ENCODE data around the gene RUBCN. TPM values are rescaled to one million over a fixed set of nuclear protein-coding genes. Genes with fewer than 3 reads are reported as not detected.

RUBCN gene
- total and polyA plus RNA-seq, 9 of the 15 experiments (the other 6 are each of a cell fraction or from before 2014, with no cell fraction given): 8.4 to 24.0 (median 11.9) TPM

GRCh38 chr3:197775317-197775716 lies 38.6 kb upstream of the RUBCN start:
- ATAC-seq (no peak), FAIRE-seq (no peak), DNase-seq (ENCODE audit: extremely low read depth in 1 of 4, low spot score in 3 of 4) (no peak)
- H3K27me3 ChIP-seq (ENCODE audit: control insufficient read depth in 2 of 2, insufficient read depth in 2 of 2, low read length in 2 of 2): no peaks in the 10 kb centered on the region
- 91% methylated on average over 7 of the region's 7 CpGs for WGBS (ENCODE audit: insufficient coverage, low coverage, missing lambda C conversion rate)
- no peak overlapping the region for H3K27ac ChIP-seq (ENCODE audit: extremely low read depth, low read depth, low read length)
- no peak overlapping the region for H3K4me2 ChIP-seq (ENCODE audit: insufficient read depth, low read length)
- TF ChIP-seq TFAM (CRISPR knock-in tag; conservative IDR thresholded peaks at IDR 0.05) (no peak), BHLHE40 (IDR thresholded peaks at IDR 0.05; ENCODE audit: low read length) (no peak), MAFK (IDR thresholded peaks at IDR 0.05; ENCODE audit: low read length) (no peak), NCOA1 (IDR thresholded peaks at IDR 0.05; ENCODE audit: low read depth) (no peak), ZNF431 (CRISPR knock-in tag; IDR thresholded peaks at IDR 0.05) (no peak), ZNF77 (CRISPR knock-in tag; IDR thresholded peaks at IDR 0.05) (no peak), ZNF253 (CRISPR knock-in tag; conservative IDR thresholded peaks at IDR 0.05) (no peak), CHAMP1 (IDR thresholded peaks at IDR 0.05) (no peak), ATF7 (IDR thresholded peaks at IDR 0.05) (no peak), GATAD2B (IDR thresholded peaks at IDR 0.05; ENCODE audit: borderline replicate concordance) (no peak), HSF4 (CRISPR knock-in tag; IDR thresholded peaks at IDR 0.05; ENCODE audit: borderline replicate concordance) (no peak), ERF (CRISPR knock-in tag; IDR thresholded peaks at IDR 0.05) (no peak)
- TF ChIP-seq, protein P1, sequence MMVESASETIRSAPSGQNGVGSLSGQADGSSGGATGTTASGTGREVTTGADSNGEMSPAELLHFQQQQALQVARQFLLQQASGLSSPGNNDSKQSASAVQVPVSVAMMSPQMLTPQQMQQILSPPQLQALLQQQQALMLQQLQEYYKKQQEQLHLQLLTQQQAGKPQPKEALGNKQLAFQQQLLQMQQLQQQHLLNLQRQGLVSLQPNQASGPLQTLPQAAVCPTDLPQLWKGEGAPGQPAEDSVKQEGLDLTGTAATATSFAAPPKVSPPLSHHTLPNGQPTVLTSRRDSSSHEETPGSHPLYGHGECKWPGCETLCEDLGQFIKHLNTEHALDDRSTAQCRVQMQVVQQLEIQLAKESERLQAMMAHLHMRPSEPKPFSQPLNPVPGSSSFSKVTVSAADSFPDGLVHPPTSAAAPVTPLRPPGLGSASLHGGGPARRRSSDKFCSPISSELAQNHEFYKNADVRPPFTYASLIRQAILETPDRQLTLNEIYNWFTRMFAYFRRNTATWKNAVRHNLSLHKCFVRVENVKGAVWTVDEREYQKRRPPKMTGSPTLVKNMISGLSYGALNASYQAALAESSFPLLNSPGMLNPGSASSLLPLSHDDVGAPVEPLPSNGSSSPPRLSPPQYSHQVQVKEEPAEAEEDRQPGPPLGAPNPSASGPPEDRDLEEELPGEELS (CRISPR knock-in tag; IDR thresholded peaks at IDR 0.05; ENCODE audit: borderline replicate concordance): no peak
- TF ChIP-seq, protein P2, sequence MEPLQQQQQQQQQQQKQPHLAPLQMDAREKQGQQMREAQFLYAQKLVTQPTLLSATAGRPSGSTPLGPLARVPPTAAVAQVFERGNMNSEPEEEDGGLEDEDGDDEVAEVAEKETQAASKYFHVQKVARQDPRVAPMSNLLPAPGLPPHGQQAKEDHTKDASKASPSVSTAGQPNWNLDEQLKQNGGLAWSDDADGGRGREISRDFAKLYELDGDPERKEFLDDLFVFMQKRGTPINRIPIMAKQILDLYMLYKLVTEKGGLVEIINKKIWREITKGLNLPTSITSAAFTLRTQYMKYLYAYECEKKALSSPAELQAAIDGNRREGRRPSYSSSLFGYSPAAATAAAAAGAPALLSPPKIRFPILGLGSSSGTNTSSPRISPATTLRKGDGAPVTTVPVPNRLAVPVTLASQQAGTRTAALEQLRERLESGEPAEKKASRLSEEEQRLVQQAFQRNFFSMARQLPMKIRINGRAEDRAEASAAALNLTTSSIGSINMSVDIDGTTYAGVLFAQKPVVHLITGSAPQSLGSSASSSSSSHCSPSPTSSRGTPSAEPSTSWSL (CRISPR knock-in tag; IDR thresholded peaks at IDR 0.05; ENCODE audit: borderline replicate concordance): no peak
- no peaks in the 10 kb centered on the region for H3K9me3 ChIP-seq (replicated peaks; ENCODE audit: control insufficient read depth, insufficient read depth, low read depth, low read length)
- no peaks in the 10 kb centered on the region for H4K20me1 ChIP-seq (replicated peaks; ENCODE audit: control insufficient read depth, insufficient read depth, low read length)
- in situ Hi-C loops (cut with MboI): no loop called here
- H3K79me2 ChIP-seq (ENCODE audit: control insufficient read depth, insufficient read depth, low read length): no peaks in the 10 kb centered on the region
- H3K36me3 ChIP-seq (ENCODE audit: control insufficient read depth, insufficient read depth, low read length): peaks cover 85% of the 10 kb centered on the region
- no peaks in the 10 kb centered on the region for H3K9me1 ChIP-seq (ENCODE audit: control insufficient read depth, insufficient read depth, low read length)
- no TSS peak for BruUV-seq (replicated peaks)
- intact Hi-C loops (cut with micrococcal nuclease): no loop called here
- no peaks in the 10 kb centered on the region for H3K4me1 ChIP-seq (replicated peaks in 1 of 2; ENCODE audit: control insufficient read depth in 2 of 2, insufficient read depth in 2 of 2, low read length in 2 of 2)
- H2AFZ ChIP-seq (ENCODE audit: low read depth, low read length): no peak overlapping the region
- no peak overlapping the region for H3K9ac ChIP-seq (ENCODE audit: insufficient read depth in 1 of 2, low read depth in 2 of 2, low read length in 2 of 2)
- ChIA-PET POLR2A (interaction anchor here (1.1 kb wide), 1 partner anchor 14 kb away, joined by 3 read pairs; no protein-coding TSS in a partner anchor), CTCF (ENCODE audit: low intra/inter-chr PET ratio) (no interaction called here)
- no peak overlapping the region for H3K4me3 ChIP-seq
